DMS 273 (cell line): Measurements from ENCODE around the gene TMEM144.

Experiments
- DNase-seq: peaks from one replicate; lab custom pipeline; 2025; ENCODE audit not compliant: unreplicated experiment; lab: John Stamatoyannopoulos, UW

TMEM144 gene

GRCh38 chr4:158295053-158295452 lies 84.8 kb downstream of the TMEM144 start:
- no peak for DNase-seq

GRCh38 chr4:158297866-158298265 lies 87.6 kb downstream of the TMEM144 start:
- DNase-seq: no peak

GRCh38 chr4:158299459-158300007 lies 89.2 kb downstream of the TMEM144 start:
- DNase-seq: no peak

- DNase-seq: no peak
These were observed 89.7 kb downstream of the TMEM144 start for GRCh38 chr4:158300012-158300411.

- no peak for DNase-seq
These were observed 92.0 kb downstream of the TMEM144 start for GRCh38 chr4:158302076-158302866.

GRCh38 chr4:158304694-158305093 lies 94.4 kb downstream of the TMEM144 start:
- DNase-seq: no peak
